ENCODE data around the gene CEND1.

DNA sequence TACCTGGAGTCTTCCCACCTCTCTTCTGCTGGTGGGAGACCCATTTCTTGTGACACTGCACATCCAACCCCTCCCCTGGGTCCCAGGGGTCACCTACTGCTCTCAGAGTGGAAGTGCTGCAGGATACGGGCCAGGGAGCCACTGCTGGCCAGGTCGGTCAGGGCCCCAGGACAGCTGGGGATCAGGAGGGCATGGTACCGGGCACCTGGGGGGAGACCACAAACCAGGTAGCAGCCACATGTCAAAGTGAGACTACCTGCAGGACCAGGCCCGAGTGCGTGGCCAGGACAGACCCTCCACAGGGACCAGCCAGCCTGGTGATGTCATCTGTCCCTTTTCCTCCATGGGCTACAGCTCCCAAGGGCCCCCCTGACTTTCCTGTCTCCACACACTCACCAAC, 16.5 kb downstream of the CEND1 start:
- TF ChIP-seq, protein P1, sequence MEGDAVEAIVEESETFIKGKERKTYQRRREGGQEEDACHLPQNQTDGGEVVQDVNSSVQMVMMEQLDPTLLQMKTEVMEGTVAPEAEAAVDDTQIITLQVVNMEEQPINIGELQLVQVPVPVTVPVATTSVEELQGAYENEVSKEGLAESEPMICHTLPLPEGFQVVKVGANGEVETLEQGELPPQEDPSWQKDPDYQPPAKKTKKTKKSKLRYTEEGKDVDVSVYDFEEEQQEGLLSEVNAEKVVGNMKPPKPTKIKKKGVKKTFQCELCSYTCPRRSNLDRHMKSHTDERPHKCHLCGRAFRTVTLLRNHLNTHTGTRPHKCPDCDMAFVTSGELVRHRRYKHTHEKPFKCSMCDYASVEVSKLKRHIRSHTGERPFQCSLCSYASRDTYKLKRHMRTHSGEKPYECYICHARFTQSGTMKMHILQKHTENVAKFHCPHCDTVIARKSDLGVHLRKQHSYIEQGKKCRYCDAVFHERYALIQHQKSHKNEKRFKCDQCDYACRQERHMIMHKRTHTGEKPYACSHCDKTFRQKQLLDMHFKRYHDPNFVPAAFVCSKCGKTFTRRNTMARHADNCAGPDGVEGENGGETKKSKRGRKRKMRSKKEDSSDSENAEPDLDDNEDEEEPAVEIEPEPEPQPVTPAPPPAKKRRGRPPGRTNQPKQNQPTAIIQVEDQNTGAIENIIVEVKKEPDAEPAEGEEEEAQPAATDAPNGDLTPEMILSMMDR (IDR thresholded peaks at IDR 0.05) = no peak
- no peak for TF ChIP-seq POLR2A (IDR thresholded peaks at IDR 0.05)

Measured in thyroid gland (tissue), 4 donors.